ENCODE results near the gene SNUPN. TPM values are rescaled to one million over a fixed set of nuclear protein-coding genes. Genes with fewer than 3 reads are reported as not detected.

SNUPN gene
- total RNA-seq, 1 experiment from 2014 or later, result 12.5 TPM

GRCh38 chr15:75671730-75672602 lies 46.4 kb upstream of the SNUPN start:
- no peaks in the 10 kb centered on the region for H3K36me3 Mint-ChIP-seq (ENCODE audit: insufficient read depth, unreplicated experiment)
- H3K4me1 Mint-ChIP-seq (ENCODE audit: low read depth, unreplicated experiment), result peaks cover 7% of the 10 kb centered on the region
- BruUV-seq (replicated peaks), result no TSS peak
- no peak for DNase-seq
- Histone ChIP-seq H3K4me1 (peaks cover 25% of the 10 kb centered on the region), H3K9me3 (no peaks in the 10 kb centered on the region), H3K27me3 (replicated peaks; ENCODE audit: control insufficient read depth, insufficient read depth, low read length) (no peaks in the 10 kb centered on the region), H3K36me3 (ENCODE audit: control insufficient read depth, insufficient read depth, low read length) (no peaks in the 10 kb centered on the region), H3K4me3 (ENCODE audit: low read depth, low read length) (no peak overlapping the region)
- no peak overlapping the region for H3K4me3 Mint-ChIP-seq (ENCODE audit: unreplicated experiment)
- POLR2A ChIA-PET, result interaction anchor here (0.5 to 2.6 kb wide), 4 partner anchors 20 to 471 kb away, joined by 3 to 10 read pairs (median 6); partner anchors contain the start of genes IMP3 and SNX33
- intact Hi-C loops (cut with micrococcal nuclease; ENCODE audit: unreplicated experiment), result loop anchor here (1.0 kb wide), 1 partner anchor 8 kb away; no protein-coding TSS in a partner anchor
- peak overlapping the region; percentile 60 for H3K27ac Mint-ChIP-seq (ENCODE audit: unreplicated experiment)
- no peaks in the 10 kb centered on the region for H3K27me3 Mint-ChIP-seq (ENCODE audit: insufficient read depth, unreplicated experiment)
- TF ChIP-seq, protein P1, sequence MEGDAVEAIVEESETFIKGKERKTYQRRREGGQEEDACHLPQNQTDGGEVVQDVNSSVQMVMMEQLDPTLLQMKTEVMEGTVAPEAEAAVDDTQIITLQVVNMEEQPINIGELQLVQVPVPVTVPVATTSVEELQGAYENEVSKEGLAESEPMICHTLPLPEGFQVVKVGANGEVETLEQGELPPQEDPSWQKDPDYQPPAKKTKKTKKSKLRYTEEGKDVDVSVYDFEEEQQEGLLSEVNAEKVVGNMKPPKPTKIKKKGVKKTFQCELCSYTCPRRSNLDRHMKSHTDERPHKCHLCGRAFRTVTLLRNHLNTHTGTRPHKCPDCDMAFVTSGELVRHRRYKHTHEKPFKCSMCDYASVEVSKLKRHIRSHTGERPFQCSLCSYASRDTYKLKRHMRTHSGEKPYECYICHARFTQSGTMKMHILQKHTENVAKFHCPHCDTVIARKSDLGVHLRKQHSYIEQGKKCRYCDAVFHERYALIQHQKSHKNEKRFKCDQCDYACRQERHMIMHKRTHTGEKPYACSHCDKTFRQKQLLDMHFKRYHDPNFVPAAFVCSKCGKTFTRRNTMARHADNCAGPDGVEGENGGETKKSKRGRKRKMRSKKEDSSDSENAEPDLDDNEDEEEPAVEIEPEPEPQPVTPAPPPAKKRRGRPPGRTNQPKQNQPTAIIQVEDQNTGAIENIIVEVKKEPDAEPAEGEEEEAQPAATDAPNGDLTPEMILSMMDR (IDR thresholded peaks at IDR 0.05; ENCODE audit: insufficient read depth in 1 of 2, low read depth in 1 of 2, low read length in 1 of 2, severe bottlenecking in 1 of 2, unreplicated experiment in 1 of 2), result no peak
- CTCF ChIA-PET, result interaction anchor here (1.0 to 2.0 kb wide), 6 partner anchors 8 to 304 kb away, joined by 3 to 13 read pairs (median 3); partner anchors contain the start of genes SNUPN and SNX33
- no peaks in the 10 kb centered on the region for H3K9me3 Mint-ChIP-seq (ENCODE audit: unreplicated experiment)

DNA sequence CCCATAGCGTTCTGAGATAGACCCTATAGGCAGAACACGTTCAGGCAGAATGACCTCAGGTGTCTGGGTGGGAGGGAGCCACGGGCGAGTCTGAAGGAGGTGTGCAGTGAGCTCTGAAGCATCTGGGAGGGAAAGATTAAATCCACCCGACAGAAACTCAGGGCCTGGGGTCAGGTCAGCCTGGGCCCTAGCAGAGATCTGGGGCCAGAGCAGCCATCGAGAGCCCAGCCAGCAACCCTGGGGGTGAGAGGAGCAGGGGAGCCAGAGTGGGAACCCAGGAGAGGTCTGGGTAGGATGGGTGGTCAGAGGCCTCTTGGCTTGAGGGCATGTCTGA lies 44.3 kb upstream of the SNUPN start:
- Mint-ChIP-seq H3K4me3 (ENCODE audit: unreplicated experiment) (no peak overlapping the region), H3K9me3 (ENCODE audit: unreplicated experiment) (no peaks in the 10 kb centered on the region), H3K4me1 (ENCODE audit: low read depth, unreplicated experiment) (peaks cover 26% of the 10 kb centered on the region), H3K36me3 (ENCODE audit: insufficient read depth, unreplicated experiment) (peaks cover 8% of the 10 kb centered on the region), H3K27me3 (ENCODE audit: insufficient read depth, unreplicated experiment) (no peaks in the 10 kb centered on the region), H3K27ac (ENCODE audit: unreplicated experiment) (no peak overlapping the region)
- peaks cover 44% of the 10 kb centered on the region for H3K4me1 ChIP-seq
- CTCF ChIA-PET, result no interaction called here
- intact Hi-C loops (cut with micrococcal nuclease; ENCODE audit: unreplicated experiment), result no loop called here
- no peak for DNase-seq
- no TSS peak for BruUV-seq (replicated peaks)
- POLR2A ChIA-PET, result no interaction called here
- TF ChIP-seq, protein P1 (IDR thresholded peaks at IDR 0.05; ENCODE audit: insufficient read depth in 1 of 2, low read depth in 1 of 2, low read length in 1 of 2, severe bottlenecking in 1 of 2, unreplicated experiment in 1 of 2), result no peak
- no peaks in the 10 kb centered on the region; the same call in 1 of the 2 replicates for H3K36me3 ChIP-seq (ENCODE audit: control insufficient read depth, insufficient read depth, low read length)
- no peak overlapping the region for H3K4me3 ChIP-seq (ENCODE audit: low read depth, low read length)
- no peaks in the 10 kb centered on the region for H3K27me3 ChIP-seq (replicated peaks; ENCODE audit: control insufficient read depth, insufficient read depth, low read length)
- no peaks in the 10 kb centered on the region for H3K9me3 ChIP-seq

DNA sequence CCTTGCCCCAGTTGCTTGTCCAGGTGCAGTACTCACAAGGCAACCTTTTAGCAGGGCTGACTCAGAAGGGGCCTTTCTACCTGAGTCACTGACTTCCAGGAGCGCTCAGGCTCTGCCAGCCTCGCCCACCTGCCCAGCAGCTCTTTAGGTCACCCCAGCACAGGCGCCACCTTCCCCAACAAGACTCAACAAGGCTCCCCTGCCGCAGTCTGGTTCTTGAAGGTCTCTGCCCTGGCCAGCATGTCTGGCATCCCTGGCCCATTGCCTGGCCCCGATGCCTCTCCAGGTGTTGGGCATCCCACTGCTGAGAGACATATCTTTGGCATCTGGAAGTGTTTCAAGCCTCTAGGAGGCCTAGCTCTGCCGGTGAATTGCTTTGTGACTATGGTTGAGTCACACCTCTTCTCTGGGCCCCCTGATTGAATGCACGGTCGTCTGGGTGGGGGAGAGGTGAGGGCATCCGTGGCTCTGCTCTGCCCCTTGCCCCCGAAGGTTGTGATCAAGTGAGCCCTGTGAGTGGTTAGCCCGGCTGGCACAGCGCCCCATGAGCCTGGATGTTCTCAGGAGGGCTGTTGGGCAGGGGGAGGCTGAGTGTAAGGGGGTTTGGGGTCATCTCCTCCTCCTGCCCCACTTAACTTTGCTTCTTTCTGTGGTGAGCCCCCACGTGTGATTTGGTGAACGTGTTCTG lies 43.8 kb upstream of the SNUPN start:
- Histone ChIP-seq H3K36me3 (ENCODE audit: control insufficient read depth, insufficient read depth, low read length) (no peaks in the 10 kb centered on the region; the same call in 1 of the 2 replicates), H3K9me3 (no peaks in the 10 kb centered on the region), H3K27me3 (replicated peaks; ENCODE audit: control insufficient read depth, insufficient read depth, low read length) (no peaks in the 10 kb centered on the region), H3K4me3 (ENCODE audit: low read depth, low read length) (no peak overlapping the region), H3K4me1 (peaks cover 49% of the 10 kb centered on the region)
- ChIA-PET CTCF (no interaction called here), POLR2A (no interaction called here)
- no peaks in the 10 kb centered on the region for H3K9me3 Mint-ChIP-seq (ENCODE audit: unreplicated experiment)
- DNase-seq, result no peak
- TF ChIP-seq, protein P1 (IDR thresholded peaks at IDR 0.05; ENCODE audit: insufficient read depth in 1 of 2, low read depth in 1 of 2, low read length in 1 of 2, severe bottlenecking in 1 of 2, unreplicated experiment in 1 of 2), result no peak
- peaks cover 31% of the 10 kb centered on the region for H3K4me1 Mint-ChIP-seq (ENCODE audit: low read depth, unreplicated experiment)
- H3K4me3 Mint-ChIP-seq (ENCODE audit: unreplicated experiment), result no peak overlapping the region
- H3K27me3 Mint-ChIP-seq (ENCODE audit: insufficient read depth, unreplicated experiment), result no peaks in the 10 kb centered on the region
- H3K36me3 Mint-ChIP-seq (ENCODE audit: insufficient read depth, unreplicated experiment), result peaks cover 13% of the 10 kb centered on the region
- no peak overlapping the region for H3K27ac Mint-ChIP-seq (ENCODE audit: unreplicated experiment)
- intact Hi-C loops (cut with micrococcal nuclease; ENCODE audit: unreplicated experiment), result no loop called here
- BruUV-seq (replicated peaks), result no TSS peak

All from Caco-2 (cell line).